ENCODE measurements around the gene TMOD1.

DNA sequence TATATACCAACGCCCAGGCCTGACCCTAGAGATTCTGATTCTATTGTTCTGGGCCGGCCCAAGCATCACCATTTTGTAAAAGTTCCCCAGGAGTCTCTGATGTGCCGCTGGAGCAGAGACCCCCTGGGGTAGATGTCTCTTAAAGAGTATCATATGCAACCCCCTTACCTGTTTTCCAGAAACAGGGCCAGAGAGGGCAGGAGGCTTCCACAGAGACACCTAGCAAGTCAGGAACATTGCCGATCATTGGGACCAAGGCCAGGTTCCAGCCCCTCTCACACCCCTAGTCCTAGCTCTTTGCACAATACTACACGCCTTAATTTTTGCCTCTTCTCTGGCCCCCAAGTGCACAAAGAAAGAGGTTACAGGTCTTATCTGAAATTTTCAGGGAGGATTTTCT lies 63.8 kb downstream of the TMOD1 start:
- no peak for TF ChIP-seq EZH2 (IDR thresholded peaks at IDR 0.05; ENCODE audit: insufficient read depth, poor library complexity, severe bottlenecking)
- TF ChIP-seq EZH2phosphoT487 (IDR thresholded peaks at IDR 0.05; ENCODE audit: insufficient read depth, low read depth) = no peak
